Mesothelial cell of epicardium (in vitro differentiated cells): ENCODE results near the gene CCDC102B. TPM values are rescaled to one million over a fixed set of nuclear protein-coding genes. Genes with fewer than 3 reads are reported as not detected.

ENCODE experiments used
- DNase-seq, 2 experiments: peaks; one replicate each; pipeline ENCODE4 v3.0.0; 2021; ENCODE audit warnings: low spot score in 2 of 2; ENCODE audit not compliant: unreplicated experiment in 2 of 2
- H3K27ac Mint-ChIP-seq: 2 replicates; pipeline ENCODE4 v1.8.0; 2021; ENCODE audit warnings: mixed read lengths
- H3K27me3 Mint-ChIP-seq: 2 replicates; pipeline ENCODE4 v1.8.0; 2021; ENCODE audit warnings: low read depth, mixed read lengths
- H3K36me3 Mint-ChIP-seq: 2 replicates; pipeline ENCODE4 v1.8.0; 2021; ENCODE audit warnings: mixed read lengths
- H3K4me1 Mint-ChIP-seq: 2 replicates; pipeline ENCODE4 v1.8.0; 2021; ENCODE audit warnings: mixed read lengths
- H3K4me3 Mint-ChIP-seq: 2 replicates; pipeline ENCODE4 v1.8.0; 2021; ENCODE audit warnings: mild to moderate bottlenecking, moderate library complexity, mixed read lengths
- H3K9me3 Mint-ChIP-seq: 2 replicates; pipeline ENCODE4 v1.8.0; 2021; ENCODE audit warnings: mixed read lengths
- CTCF ChIP-seq: fragments of 200-600 bp; sonication (generic); IDR thresholded peaks from one replicate; pipeline ENCODE4 v1.5.0; 2021; ENCODE audit warnings: antibody characterized with exemption; ENCODE audit not compliant: unreplicated experiment
- total RNA-seq: library from RNA; stranded (reverse); gene quantifications from 3 replicates; pipeline ENCODE4 v1.2.1, GENCODE V29; 2021

CCDC102B gene
- total RNA-seq, 1 donor from 2014 or later = 5.3 TPM

DNA sequence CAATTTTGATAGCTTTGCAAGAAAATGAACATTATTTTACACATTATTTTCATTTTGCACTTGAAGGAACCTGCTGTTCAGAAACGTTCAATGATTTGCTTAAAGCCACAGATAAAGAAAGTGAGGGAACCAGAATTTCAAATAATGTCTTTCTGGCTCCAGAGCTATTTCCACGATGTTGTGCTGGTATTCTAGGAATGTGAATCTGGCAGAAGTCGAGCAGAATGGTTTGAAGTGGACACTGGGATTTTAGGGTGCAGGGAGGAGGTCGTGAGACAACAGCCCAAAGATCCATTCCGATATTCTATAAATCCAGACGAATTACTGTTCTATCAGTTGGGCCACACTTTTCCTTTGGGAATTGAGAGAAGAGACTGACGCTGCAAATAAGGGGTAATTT, 2.2 kb downstream of the CCDC102B start:
- H3K4me1 Mint-ChIP-seq = peaks cover 2% of the 10 kb centered on the region
- no peak overlapping the region for H3K4me3 Mint-ChIP-seq
- no peak for TF ChIP-seq CTCF
- H3K9me3 Mint-ChIP-seq = no peaks in the 10 kb centered on the region
- no peak for DNase-seq
- H3K27me3 Mint-ChIP-seq = no peaks in the 10 kb centered on the region
- no peak overlapping the region for H3K27ac Mint-ChIP-seq
- no peaks in the 10 kb centered on the region for H3K36me3 Mint-ChIP-seq

GRCh38 chr18:68803356-68803755, 5.5 kb downstream of the CCDC102B start:
- Mint-ChIP-seq H3K27me3 (no peaks in the 10 kb centered on the region), H3K4me3 (no peak overlapping the region), H3K9me3 (no peaks in the 10 kb centered on the region), H3K36me3 (no peaks in the 10 kb centered on the region), H3K27ac (no peak overlapping the region), H3K4me1 (peaks cover 2% of the 10 kb centered on the region)
- no peak for TF ChIP-seq CTCF
- DNase-seq = no peak

- Mint-ChIP-seq H3K27me3 (peaks cover 2% of the 10 kb centered on the region), H3K27ac (no peak overlapping the region), H3K4me3 (no peak overlapping the region), H3K9me3 (no peaks in the 10 kb centered on the region), H3K4me1 (no peaks in the 10 kb centered on the region), H3K36me3 (no peaks in the 10 kb centered on the region)
- DNase-seq = no peak
- TF ChIP-seq CTCF = no peak
These were observed 19.7 kb downstream of the CCDC102B start for GRCh38 chr18:68817584-68817983.

DNA sequence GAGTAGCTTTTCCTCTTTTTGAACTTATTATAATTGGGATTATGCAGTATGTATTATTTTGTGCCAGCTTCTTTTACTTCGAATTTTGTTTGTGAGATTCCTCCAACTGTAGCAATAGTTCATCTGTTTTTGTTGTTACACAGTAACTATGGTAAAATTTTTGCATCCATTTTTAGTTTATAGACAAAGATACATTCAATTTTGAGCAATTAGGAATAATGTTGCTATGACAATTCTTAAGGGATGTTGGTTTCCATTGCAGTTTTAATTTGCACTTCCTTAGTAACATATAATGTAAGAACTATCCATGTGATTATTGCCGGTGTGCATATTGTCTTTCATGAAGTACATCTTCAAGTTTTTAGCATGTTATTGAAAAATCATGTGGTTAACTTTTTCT, 20.7 kb downstream of the CCDC102B start:
- no peaks in the 10 kb centered on the region for H3K4me1 Mint-ChIP-seq
- no peak overlapping the region for H3K4me3 Mint-ChIP-seq
- no peaks in the 10 kb centered on the region for H3K9me3 Mint-ChIP-seq
- H3K27me3 Mint-ChIP-seq = no peaks in the 10 kb centered on the region
- no peak for DNase-seq
- H3K27ac Mint-ChIP-seq = no peak overlapping the region
- H3K36me3 Mint-ChIP-seq = no peaks in the 10 kb centered on the region
- TF ChIP-seq CTCF = no peak

DNA sequence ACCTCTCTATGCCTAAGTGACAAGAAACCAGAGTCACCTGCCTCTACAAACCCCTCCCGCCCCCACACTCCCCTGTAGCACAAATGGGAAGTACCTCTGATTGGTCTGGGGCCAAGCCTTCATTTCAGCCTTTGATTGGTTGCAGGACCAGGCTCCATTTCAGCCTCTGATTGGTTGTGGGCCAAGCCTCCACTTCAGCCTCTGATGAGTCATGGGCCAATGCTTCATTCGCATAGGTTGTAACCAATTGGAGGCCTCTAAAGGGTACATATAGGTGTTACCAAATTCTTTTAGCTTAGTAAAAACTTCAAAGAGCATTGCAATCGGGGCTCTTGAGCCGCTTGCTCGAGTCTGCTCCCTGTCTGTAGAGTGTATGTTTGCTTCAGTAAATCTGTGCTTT, 25.0 kb downstream of the CCDC102B start:
- no peak for DNase-seq
- no peaks in the 10 kb centered on the region for H3K4me1 Mint-ChIP-seq
- H3K27me3 Mint-ChIP-seq = no peaks in the 10 kb centered on the region
- TF ChIP-seq CTCF = no peak
- H3K36me3 Mint-ChIP-seq = no peaks in the 10 kb centered on the region
- H3K27ac Mint-ChIP-seq = no peak overlapping the region
- peaks cover 6% of the 10 kb centered on the region for H3K9me3 Mint-ChIP-seq
- H3K4me3 Mint-ChIP-seq = no peak overlapping the region

DNA sequence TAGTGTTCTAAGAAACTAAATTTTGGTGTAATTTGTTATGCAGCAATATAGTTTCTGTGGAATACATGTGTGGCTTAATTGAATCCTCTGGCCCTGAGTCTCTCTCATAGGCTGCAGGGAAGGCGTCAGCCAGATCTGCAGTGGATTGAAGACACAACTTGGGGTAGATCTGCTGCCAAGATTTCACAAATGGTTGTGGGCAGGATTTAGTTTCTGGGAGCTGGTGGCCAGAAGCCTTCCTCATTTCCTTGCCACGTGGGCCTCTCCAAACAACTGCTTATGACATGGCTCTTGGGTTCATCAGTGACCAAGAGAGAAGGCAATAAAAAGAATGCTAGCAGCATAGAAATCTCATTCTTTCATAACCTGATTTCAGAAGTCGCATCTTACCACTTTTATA, 28.2 kb downstream of the CCDC102B start:
- Mint-ChIP-seq H3K4me3 (no peak overlapping the region), H3K27me3 (no peaks in the 10 kb centered on the region), H3K36me3 (no peaks in the 10 kb centered on the region), H3K4me1 (no peaks in the 10 kb centered on the region), H3K9me3 (peaks cover 6% of the 10 kb centered on the region), H3K27ac (no peak overlapping the region)
- no peak for TF ChIP-seq CTCF
- DNase-seq = no peak
